Neural progenitor cell (in vitro differentiated cells): ENCODE measurements around the gene SIRT1.

Source experiments
- EZH2 ChIP-seq: fragments of 200-600 bp; sonication (generic); IDR thresholded peaks from 2 replicates; pipeline ENCODE4 v1.6.1; 2017; ENCODE audit warnings: antibody characterized with exemption, mild to moderate bottlenecking, moderate library complexity
- TF ChIP-seq, protein P1 (sequence below): fragments of 200-600 bp; sonication (generic); IDR thresholded peaks from 2 replicates; pipeline ENCODE4 v1.5.1; 2017; ENCODE audit warnings: antibody characterized with exemption, mild to moderate bottlenecking

DNA sequence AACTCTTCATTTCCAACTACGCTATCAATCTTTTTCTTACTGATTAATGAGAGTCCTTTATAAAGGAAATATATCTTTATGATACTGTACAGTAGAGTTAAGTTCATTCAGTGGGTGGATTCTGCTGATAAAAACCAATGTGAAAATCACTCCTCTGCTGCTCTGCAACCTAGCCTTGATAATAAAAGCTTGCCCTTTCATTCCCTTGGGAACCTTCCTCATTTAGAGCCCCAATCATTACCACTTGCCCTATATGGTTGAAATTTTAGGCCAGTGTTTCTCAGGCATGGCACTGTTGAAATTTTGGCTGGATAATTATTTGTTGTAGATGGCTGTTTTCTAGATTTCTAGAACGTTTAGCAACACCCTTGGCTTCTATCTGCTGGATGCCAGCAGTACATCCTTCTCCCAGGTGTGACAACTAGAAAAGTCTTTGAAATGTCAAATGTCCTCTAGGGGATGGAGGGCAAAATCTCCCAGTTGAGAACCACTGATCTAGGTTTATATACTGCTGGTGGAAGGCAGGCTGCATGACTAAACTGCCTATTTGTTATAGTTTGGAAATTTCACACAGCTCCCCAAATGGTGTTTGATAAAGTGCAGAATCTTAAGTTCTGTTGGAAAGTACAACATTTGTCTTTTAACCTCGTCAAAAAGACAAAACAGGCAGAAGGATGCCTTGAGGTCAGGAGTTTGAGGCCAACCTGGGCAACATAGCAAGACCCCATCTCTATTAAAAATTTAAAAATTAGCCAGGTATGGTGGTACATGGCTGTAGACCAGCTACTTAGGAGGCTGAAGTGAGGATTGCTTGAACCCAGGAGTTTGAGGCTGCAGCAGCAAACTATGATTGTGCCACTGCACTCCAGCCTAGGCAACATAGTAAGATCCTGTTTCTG is 8.9 kb upstream of the SIRT1 start:
- TF ChIP-seq, protein P1, sequence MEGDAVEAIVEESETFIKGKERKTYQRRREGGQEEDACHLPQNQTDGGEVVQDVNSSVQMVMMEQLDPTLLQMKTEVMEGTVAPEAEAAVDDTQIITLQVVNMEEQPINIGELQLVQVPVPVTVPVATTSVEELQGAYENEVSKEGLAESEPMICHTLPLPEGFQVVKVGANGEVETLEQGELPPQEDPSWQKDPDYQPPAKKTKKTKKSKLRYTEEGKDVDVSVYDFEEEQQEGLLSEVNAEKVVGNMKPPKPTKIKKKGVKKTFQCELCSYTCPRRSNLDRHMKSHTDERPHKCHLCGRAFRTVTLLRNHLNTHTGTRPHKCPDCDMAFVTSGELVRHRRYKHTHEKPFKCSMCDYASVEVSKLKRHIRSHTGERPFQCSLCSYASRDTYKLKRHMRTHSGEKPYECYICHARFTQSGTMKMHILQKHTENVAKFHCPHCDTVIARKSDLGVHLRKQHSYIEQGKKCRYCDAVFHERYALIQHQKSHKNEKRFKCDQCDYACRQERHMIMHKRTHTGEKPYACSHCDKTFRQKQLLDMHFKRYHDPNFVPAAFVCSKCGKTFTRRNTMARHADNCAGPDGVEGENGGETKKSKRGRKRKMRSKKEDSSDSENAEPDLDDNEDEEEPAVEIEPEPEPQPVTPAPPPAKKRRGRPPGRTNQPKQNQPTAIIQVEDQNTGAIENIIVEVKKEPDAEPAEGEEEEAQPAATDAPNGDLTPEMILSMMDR, result no peak
- no peak for TF ChIP-seq EZH2
